HCT116 (cell line): ENCODE data around the gene KLHDC4. TPM values are rescaled to one million over a fixed set of nuclear protein-coding genes. Genes with fewer than 3 reads are reported as not detected.

Source experiments
- ATAC-seq: fragments of 200-7000 bp; cut with Tn5 transposase; 2 replicates; pipeline ENCODE4 v1.9.1; 2020; ENCODE audit warnings: mild to moderate bottlenecking, moderate library complexity
- BruUV-seq: library from RNA; stranded (reverse); fragments of 400-500 nt; replicated peaks from 2 replicates; lab custom pipeline; 2021; lab: Mats Ljungman, UMichigan
- CTCF ChIA-PET: fragments of 300-600 bp; sonication (Branson Sonifier 250); formaldehyde crosslinking; loops from one replicate; lab custom pipeline; 2021; ENCODE audit warnings: antibody characterized with exemption; lab: Charles Lee
- POLR2A ChIA-PET: fragments of 300-600, 350-600 bp; sonication (Branson Sonifier 250); formaldehyde crosslinking; loops from one replicate; lab custom pipeline; 2021; ENCODE audit warnings: antibody characterized with exemption; lab: Charles Lee
- RAD21 ChIA-PET, 2 experiments: fragments of 300-600 bp; sonication (Branson Sonifier 250); formaldehyde crosslinking; loops; one replicate each; lab custom pipeline; 2023; ENCODE audit warnings: low total read pairs in 2 of 2; ENCODE audit not compliant: uncharacterized antibody in 2 of 2, unreplicated experiment in 2 of 2, low non-redundant PET in 1 of 2; lab: Charles Lee
- DNase-seq: peaks from one replicate; pipeline ENCODE4 v3.0.0-alpha.2; 2010; ENCODE audit warnings: low read depth, low spot score
- H2AFZ ChIP-seq: fragments of 200-600 bp; shearing (Covaris generic), sonication (generic); 2 replicates; pipeline ENCODE4 v1.6.1; 2017; ENCODE audit warnings: low read depth, mixed run types, mixed read lengths, antibody characterized with exemption, low read length; ENCODE audit not compliant: poor library complexity, severe bottlenecking
- H3K27ac ChIP-seq: 2 replicates; pipeline ENCODE4 v1.5.1; 2012; ENCODE audit warnings: low read depth, low read length
- H3K27me3 ChIP-seq: fragments of 200-600 bp; sonication (generic); 2 replicates; pipeline ENCODE4 v1.6.1; 2016; ENCODE audit warnings: mixed run types, low read length, mixed read lengths; ENCODE audit not compliant: insufficient read depth
- H3K36me3 ChIP-seq, 2 experiments: fragments of 200-500 bp in 1 of 2; fragments of 200-600 bp in 1 of 2; sonication (Bioruptor generic) in 1 of 2; sonication (generic) in 1 of 2; 2 replicates each; pipeline versions ENCODE4 v1.5.1 to v1.6.1; 2014 to 2016; ENCODE audit warnings: low read length in 2 of 2, inconsistent platforms in 1 of 2, mixed read lengths in 1 of 2, mixed run types in 1 of 2; ENCODE audit not compliant: insufficient read depth in 2 of 2, control insufficient read depth in 1 of 2
- H3K4me1 ChIP-seq, 2 experiments: fragments of 200-600 bp in 1 of 2; sonication (generic) in 1 of 2; 2 replicates each; pipeline versions ENCODE4 v1.5.1 to v1.6.1; 2012 to 2017; ENCODE audit warnings: low read length in 2 of 2, inconsistent platforms in 1 of 2, mild to moderate bottlenecking in 1 of 2, mixed read lengths in 1 of 2, mixed run types in 1 of 2, moderate library complexity in 1 of 2; ENCODE audit not compliant: insufficient read depth in 2 of 2, control insufficient read depth in 1 of 2
- H3K4me2 ChIP-seq: fragments of 200-600 bp; sonication (generic); 2 replicates; pipeline ENCODE4 v1.6.1; 2017; ENCODE audit warnings: mixed run types, low read length, mixed read lengths
- H3K4me3 ChIP-seq, 2 experiments: fragments of 200-600 bp in 1 of 2; sonication (generic) in 1 of 2; replicated peaks in 1 of 2; 2 replicates each; pipeline ENCODE4 v1.5.1; 2011 to 2016; ENCODE audit warnings: low read length in 2 of 2, control low read depth in 1 of 2, low read depth in 1 of 2, mild to moderate bottlenecking in 1 of 2, mixed read lengths in 1 of 2, mixed run types in 1 of 2
- H3K79me2 ChIP-seq: fragments of 200-600 bp; sonication (generic); 2 replicates; pipeline ENCODE4 v1.6.1; 2017; ENCODE audit warnings: mild to moderate bottlenecking, mixed run types, low read length, moderate library complexity, mixed read lengths; ENCODE audit not compliant: insufficient read depth
- H3K9ac ChIP-seq: fragments of 200-600 bp; sonication (generic); 2 replicates; pipeline ENCODE4 v1.6.1; 2016; ENCODE audit warnings: low read length, mixed read lengths
- H3K9me2 ChIP-seq: fragments of 200-600 bp; sonication (generic), shearing (Covaris generic); 2 replicates; pipeline ENCODE4 v1.6.1; 2017; ENCODE audit warnings: mixed run types, mild to moderate bottlenecking, moderate library complexity; ENCODE audit not compliant: insufficient read depth
- H3K9me3 ChIP-seq, 2 experiments: fragments of 200-500 bp in 1 of 2; fragments of 200-600 bp in 1 of 2; sonication (Bioruptor generic) in 1 of 2; sonication (generic) in 1 of 2; 2 replicates each; pipeline ENCODE4 v1.6.1; 2014 to 2017; ENCODE audit warnings: low read length in 2 of 2, mixed read lengths in 2 of 2, inconsistent platforms in 1 of 2, low read depth in 1 of 2, mild to moderate bottlenecking in 1 of 2, mixed run types in 1 of 2, moderate library complexity in 1 of 2; ENCODE audit not compliant: control insufficient read depth in 1 of 2, insufficient read depth in 1 of 2
- H4K20me1 ChIP-seq: fragments of 200-600 bp; sonication (generic), shearing (Covaris generic); 2 replicates; pipeline ENCODE4 v1.6.1; 2017; ENCODE audit warnings: mixed run types, mild to moderate bottlenecking, moderate library complexity; ENCODE audit not compliant: insufficient read depth
- CBX3 ChIP-seq: IDR thresholded peaks from 2 replicates; pipeline ENCODE4 v1.6.1; 2012; ENCODE audit warnings: low read depth
- CEBPB ChIP-seq: IDR thresholded peaks from 2 replicates; pipeline ENCODE4 v1.6.1; 2012; ENCODE audit warnings: low read depth
- EZH2 ChIP-seq: fragments of 200-600 bp; sonication (generic); IDR thresholded peaks from 2 replicates; pipeline ENCODE4 v1.6.1; 2017; ENCODE audit warnings: antibody characterized with exemption, mixed run types
- JUND ChIP-seq: IDR thresholded peaks from 2 replicates; pipeline ENCODE4 v1.6.1; 2012
- POLR2AphosphoS5 ChIP-seq: IDR thresholded peaks from 2 replicates; pipeline ENCODE4 v1.6.1; 2011; ENCODE audit warnings: mild to moderate bottlenecking, low read depth, low read length, moderate library complexity
- SIN3A ChIP-seq: IDR thresholded peaks from 2 replicates; pipeline ENCODE4 v1.6.1; 2012; ENCODE audit warnings: low read depth
- SP1 ChIP-seq: IDR thresholded peaks from 2 replicates; pipeline ENCODE4 v1.6.1; 2012; ENCODE audit warnings: low read depth
- SRF ChIP-seq: IDR thresholded peaks from 2 replicates; pipeline ENCODE4 v1.6.1; 2012; ENCODE audit warnings: low read depth
- ZFX ChIP-seq: fragments of 450-650 bp; IDR thresholded peaks from 2 replicates; pipeline ENCODE4 v1.6.1; 2017
- intact Hi-C: fragments of 100-400 bp; cut with micrococcal nuclease; formaldehyde crosslinking; loops from 2 replicates; pipeline ENCODE4 v1.10.0; 2022
- total RNA-seq: library from RNA; stranded (reverse); gene quantifications from one replicate; pipeline ENCODE4 v1.2.1, GENCODE V29; 2021; ENCODE audit not compliant: unreplicated experiment
- TF ChIP-seq, protein P1 (sequence below): IDR thresholded peaks from 2 replicates; pipeline ENCODE4 v1.6.1; 2011; ENCODE audit warnings: mild to moderate bottlenecking, low read length, moderate library complexity; ENCODE audit not compliant: insufficient replicate concordance; ENCODE audit errors: extremely low read depth
- TF ChIP-seq, protein P2 (sequence below): IDR thresholded peaks from 2 replicates; pipeline ENCODE4 v1.6.1; 2012
- TF ChIP-seq, protein P3 (sequence below), 3 experiments: fragments of 200-600 bp in 1 of 3; sonication (generic) in 1 of 3; IDR thresholded peaks in 2 of 3; conservative IDR thresholded peaks in 1 of 3; 2 replicates each; pipeline ENCODE4 v1.5.1; 2012 to 2017; ENCODE audit warnings: low read depth in 2 of 3, low read length in 2 of 3, antibody characterized with exemption in 1 of 3, borderline replicate concordance in 1 of 3, control low read depth in 1 of 3, mild to moderate bottlenecking in 1 of 3, mixed read lengths in 1 of 3, mixed run types in 1 of 3, moderate library complexity in 1 of 3; ENCODE audit not compliant: insufficient read depth in 1 of 3

KLHDC4 gene
- total RNA-seq, 1 experiment from 2014 or later = 107 TPM

DNA sequence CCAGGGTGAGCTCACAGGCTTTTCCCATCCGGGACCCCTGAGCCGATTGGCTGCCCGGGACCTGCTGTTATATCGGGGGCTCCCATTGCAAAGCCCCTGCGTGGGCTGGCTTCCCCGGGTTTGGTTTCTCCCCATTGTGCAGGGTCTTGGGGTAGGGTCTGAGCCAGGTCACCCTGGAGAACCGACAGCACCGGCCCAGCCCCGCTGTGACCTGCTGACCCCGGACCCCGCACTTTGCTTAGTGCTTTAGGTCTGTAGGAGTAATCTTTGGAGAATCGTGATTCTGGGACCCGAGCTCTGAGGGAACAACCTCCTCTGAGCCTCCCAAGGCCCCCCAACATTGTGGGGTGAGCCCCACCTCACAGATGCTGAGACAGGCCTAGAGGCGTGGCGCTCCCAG is 100.6 kb downstream of the KLHDC4 start:
- H2AFZ ChIP-seq = no peak overlapping the region
- DNase-seq = no peak
- no peak overlapping the region for H3K4me3 ChIP-seq
- no peaks in the 10 kb centered on the region for H4K20me1 ChIP-seq
- H3K4me2 ChIP-seq = no peak overlapping the region
- H3K36me3 ChIP-seq = no peaks in the 10 kb centered on the region
- no peaks in the 10 kb centered on the region for H3K79me2 ChIP-seq
- ATAC-seq = no peak
- CTCF ChIA-PET = no interaction called here
- no peak overlapping the region for H3K27ac ChIP-seq
- TF ChIP-seq SIN3A (no peak), JUND (no peak), ZFX (no peak), SRF (no peak), POLR2AphosphoS5 (no peak), CEBPB (no peak), CBX3 (no peak), EZH2 (no peak), SP1 (no peak)
- TF ChIP-seq, protein P1, sequence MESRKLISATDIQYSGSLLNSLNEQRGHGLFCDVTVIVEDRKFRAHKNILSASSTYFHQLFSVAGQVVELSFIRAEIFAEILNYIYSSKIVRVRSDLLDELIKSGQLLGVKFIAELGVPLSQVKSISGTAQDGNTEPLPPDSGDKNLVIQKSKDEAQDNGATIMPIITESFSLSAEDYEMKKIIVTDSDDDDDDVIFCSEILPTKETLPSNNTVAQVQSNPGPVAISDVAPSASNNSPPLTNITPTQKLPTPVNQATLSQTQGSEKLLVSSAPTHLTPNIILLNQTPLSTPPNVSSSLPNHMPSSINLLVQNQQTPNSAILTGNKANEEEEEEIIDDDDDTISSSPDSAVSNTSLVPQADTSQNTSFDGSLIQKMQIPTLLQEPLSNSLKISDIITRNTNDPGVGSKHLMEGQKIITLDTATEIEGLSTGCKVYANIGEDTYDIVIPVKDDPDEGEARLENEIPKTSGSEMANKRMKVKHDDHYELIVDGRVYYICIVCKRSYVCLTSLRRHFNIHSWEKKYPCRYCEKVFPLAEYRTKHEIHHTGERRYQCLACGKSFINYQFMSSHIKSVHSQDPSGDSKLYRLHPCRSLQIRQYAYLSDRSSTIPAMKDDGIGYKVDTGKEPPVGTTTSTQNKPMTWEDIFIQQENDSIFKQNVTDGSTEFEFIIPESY = no peak
- TF ChIP-seq, protein P2, sequence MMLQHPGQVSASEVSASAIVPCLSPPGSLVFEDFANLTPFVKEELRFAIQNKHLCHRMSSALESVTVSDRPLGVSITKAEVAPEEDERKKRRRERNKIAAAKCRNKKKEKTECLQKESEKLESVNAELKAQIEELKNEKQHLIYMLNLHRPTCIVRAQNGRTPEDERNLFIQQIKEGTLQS = no peak
- TF ChIP-seq, protein P3, sequence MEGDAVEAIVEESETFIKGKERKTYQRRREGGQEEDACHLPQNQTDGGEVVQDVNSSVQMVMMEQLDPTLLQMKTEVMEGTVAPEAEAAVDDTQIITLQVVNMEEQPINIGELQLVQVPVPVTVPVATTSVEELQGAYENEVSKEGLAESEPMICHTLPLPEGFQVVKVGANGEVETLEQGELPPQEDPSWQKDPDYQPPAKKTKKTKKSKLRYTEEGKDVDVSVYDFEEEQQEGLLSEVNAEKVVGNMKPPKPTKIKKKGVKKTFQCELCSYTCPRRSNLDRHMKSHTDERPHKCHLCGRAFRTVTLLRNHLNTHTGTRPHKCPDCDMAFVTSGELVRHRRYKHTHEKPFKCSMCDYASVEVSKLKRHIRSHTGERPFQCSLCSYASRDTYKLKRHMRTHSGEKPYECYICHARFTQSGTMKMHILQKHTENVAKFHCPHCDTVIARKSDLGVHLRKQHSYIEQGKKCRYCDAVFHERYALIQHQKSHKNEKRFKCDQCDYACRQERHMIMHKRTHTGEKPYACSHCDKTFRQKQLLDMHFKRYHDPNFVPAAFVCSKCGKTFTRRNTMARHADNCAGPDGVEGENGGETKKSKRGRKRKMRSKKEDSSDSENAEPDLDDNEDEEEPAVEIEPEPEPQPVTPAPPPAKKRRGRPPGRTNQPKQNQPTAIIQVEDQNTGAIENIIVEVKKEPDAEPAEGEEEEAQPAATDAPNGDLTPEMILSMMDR (IDR thresholded peaks at IDR 0.05 in 2 of 3, conservative IDR thresholded peaks at IDR 0.05 in 1 of 3; ENCODE audit: borderline replicate concordance in 1 of 3, insufficient read depth in 1 of 3, low read depth in 2 of 3, low read length in 2 of 3) = no peak
- POLR2A ChIA-PET = no interaction called here
- RAD21 ChIA-PET = no interaction called here
- no peaks in the 10 kb centered on the region for H3K9me3 ChIP-seq
- peaks cover 10% of the 10 kb centered on the region; the same call in 1 of the 2 replicates for H3K27me3 ChIP-seq
- intact Hi-C loops = no loop called here
- no TSS peak for BruUV-seq
- H3K9me2 ChIP-seq = no peaks in the 10 kb centered on the region
- H3K4me1 ChIP-seq = no peaks in the 10 kb centered on the region
- H3K9ac ChIP-seq = no peak overlapping the region
